Prostate gland (tissue), 2 donors: ENCODE results near the gene OR12D3. TPM values are rescaled to one million over a fixed set of nuclear protein-coding genes. Genes with fewer than 3 reads are reported as not detected.

Source experiments
- DNase-seq: peaks from one replicate; pipeline ENCODE4 v3.0.0-alpha.2; 2019; ENCODE audit warnings: low spot score
- H3K27ac ChIP-seq, 2 donors: fragments of 200-600 bp; sonication (generic); 2 replicates each; pipeline ENCODE4 v1.5.1; 2017 to 2019
- H3K27me3 ChIP-seq: fragments of 200-600 bp; sonication (generic); replicated peaks from 2 replicates; pipeline ENCODE4 v1.5.1; 2019; ENCODE audit not compliant: insufficient read depth
- H3K36me3 ChIP-seq, 2 donors: fragments of 200-600 bp; sonication (generic); 1 replicate in 1 of 2; 2 replicates in 1 of 2; pipeline versions ENCODE4 v1.5.1 to v1.8.1; 2017 to 2019
- H3K4me1 ChIP-seq: fragments of 200-600 bp; sonication (generic); replicated peaks from 2 replicates; pipeline ENCODE4 v1.5.1; 2019
- H3K4me3 ChIP-seq, 2 donors: fragments of 200-600 bp; sonication (generic); 2 replicates each; pipeline ENCODE4 v1.5.1; 2017 to 2019
- H3K9me3 ChIP-seq: fragments of 200-600 bp; sonication (generic); 2 replicates; pipeline ENCODE4 v1.5.1; 2017
- POLR2A ChIP-seq: fragments of 450-650 bp; IDR thresholded peaks from one replicate; pipeline ENCODE4 v1.6.1; 2016; ENCODE audit warnings: antibody characterized with exemption, mild to moderate bottlenecking
- POLR2AphosphoS5 ChIP-seq: sonication (generic); formaldehyde crosslinking; IDR thresholded peaks from one replicate; pipeline ENCODE4 v1.6.1; 2017; ENCODE audit warnings: antibody characterized with exemption
- WGBS: methylation state at CpG from one replicate; pipeline ENCODE4 v1.1.5; 2018; 5-methylcytosine and 5-hydroxymethylcytosine counted together
- intact Hi-C: fragments of 100-400 bp; cut with DNase I; formaldehyde crosslinking; loops from one replicate; pipeline ENCODE4 v1.14.2; 2022
- total RNA-seq, 2 donors: library from RNA; depleted of rRNA; stranded (reverse); fragments of >200 nt; gene quantifications; one replicate each; pipeline ENCODE4 v1.1.0, GENCODE V29; 2016
- TF ChIP-seq, protein P1 (sequence below), 4 experiments: fragments of 200-600 bp in 2 of 4; fragments of 450-650 bp in 2 of 4; sonication (generic) in 2 of 4; IDR thresholded peaks; 1 replicate in 3 of 4; 2 replicates in 1 of 4; pipeline ENCODE4 v1.5.1; 2016 to 2019; ENCODE audit warnings: antibody characterized with exemption in 4 of 4, mild to moderate bottlenecking in 2 of 4, moderate library complexity in 2 of 4

OR12D3 gene
- total RNA-seq, 2 donors from 2014 or later, result not detected

DNA sequence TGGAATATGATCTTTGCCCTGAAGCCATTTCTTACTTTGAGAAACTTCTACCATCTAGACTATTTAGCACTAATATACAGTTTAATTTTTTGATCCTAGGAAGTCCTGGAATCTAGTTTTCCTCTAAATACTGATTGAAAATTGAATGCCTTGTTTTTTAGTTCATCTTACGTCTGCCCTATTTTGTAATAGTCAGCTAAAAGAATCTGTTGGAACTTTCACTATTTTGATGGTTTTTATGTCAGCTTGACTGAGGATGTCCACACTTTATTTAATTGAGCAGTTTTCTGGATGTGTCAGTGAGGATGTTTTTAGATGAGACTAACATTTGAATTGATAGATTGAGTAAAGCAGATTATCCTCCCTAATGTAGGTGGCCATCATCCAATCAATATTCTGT is 28.7 kb upstream of the OR12D3 start:
- Histone ChIP-seq H3K27ac (no peak overlapping the region), H3K4me1 (no peaks in the 10 kb centered on the region), H3K4me3 (no peak overlapping the region), H3K36me3 (no peaks in the 10 kb centered on the region), H3K9me3 (no peaks in the 10 kb centered on the region), H3K27me3 (no peaks in the 10 kb centered on the region)
- DNase-seq, result no peak
- intact Hi-C loops, result no loop called here
- TF ChIP-seq POLR2A (no peak), POLR2AphosphoS5 (no peak)
- TF ChIP-seq, protein P1, sequence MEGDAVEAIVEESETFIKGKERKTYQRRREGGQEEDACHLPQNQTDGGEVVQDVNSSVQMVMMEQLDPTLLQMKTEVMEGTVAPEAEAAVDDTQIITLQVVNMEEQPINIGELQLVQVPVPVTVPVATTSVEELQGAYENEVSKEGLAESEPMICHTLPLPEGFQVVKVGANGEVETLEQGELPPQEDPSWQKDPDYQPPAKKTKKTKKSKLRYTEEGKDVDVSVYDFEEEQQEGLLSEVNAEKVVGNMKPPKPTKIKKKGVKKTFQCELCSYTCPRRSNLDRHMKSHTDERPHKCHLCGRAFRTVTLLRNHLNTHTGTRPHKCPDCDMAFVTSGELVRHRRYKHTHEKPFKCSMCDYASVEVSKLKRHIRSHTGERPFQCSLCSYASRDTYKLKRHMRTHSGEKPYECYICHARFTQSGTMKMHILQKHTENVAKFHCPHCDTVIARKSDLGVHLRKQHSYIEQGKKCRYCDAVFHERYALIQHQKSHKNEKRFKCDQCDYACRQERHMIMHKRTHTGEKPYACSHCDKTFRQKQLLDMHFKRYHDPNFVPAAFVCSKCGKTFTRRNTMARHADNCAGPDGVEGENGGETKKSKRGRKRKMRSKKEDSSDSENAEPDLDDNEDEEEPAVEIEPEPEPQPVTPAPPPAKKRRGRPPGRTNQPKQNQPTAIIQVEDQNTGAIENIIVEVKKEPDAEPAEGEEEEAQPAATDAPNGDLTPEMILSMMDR (IDR thresholded peaks at IDR 0.05), result no peak
- WGBS, result 93% methylated on average over 1 of the region's 1 CpG

DNA sequence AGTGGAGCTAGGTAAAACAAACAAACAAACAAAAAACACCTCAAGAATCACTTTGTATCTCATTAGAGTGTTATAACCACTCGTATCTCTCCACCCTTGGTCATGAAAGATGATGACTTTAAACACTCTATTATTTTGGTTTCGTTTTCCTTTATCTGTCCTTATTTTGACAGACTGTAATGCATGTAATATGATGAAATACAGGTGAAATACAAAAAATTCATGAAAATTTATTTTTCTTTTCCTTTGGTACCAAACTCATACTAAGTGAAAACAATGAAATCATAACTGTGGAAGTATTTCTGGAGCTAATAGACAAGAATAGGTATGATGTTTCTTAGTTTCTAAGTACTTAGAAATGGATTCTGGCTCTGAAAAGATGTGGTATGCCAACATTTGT is 24.4 kb upstream of the OR12D3 start:
- Histone ChIP-seq H3K36me3 (no peaks in the 10 kb centered on the region), H3K4me3 (no peak overlapping the region), H3K9me3 (no peaks in the 10 kb centered on the region), H3K27ac (no peak overlapping the region), H3K4me1 (no peaks in the 10 kb centered on the region), H3K27me3 (no peaks in the 10 kb centered on the region)
- WGBS, result 89% methylated on average over 2 of the region's 2 CpGs
- TF ChIP-seq, protein P1 (IDR thresholded peaks at IDR 0.05), result no peak
- TF ChIP-seq POLR2AphosphoS5 (no peak), POLR2A (no peak)
- DNase-seq, result no peak
- intact Hi-C loops, result no loop called here

DNA sequence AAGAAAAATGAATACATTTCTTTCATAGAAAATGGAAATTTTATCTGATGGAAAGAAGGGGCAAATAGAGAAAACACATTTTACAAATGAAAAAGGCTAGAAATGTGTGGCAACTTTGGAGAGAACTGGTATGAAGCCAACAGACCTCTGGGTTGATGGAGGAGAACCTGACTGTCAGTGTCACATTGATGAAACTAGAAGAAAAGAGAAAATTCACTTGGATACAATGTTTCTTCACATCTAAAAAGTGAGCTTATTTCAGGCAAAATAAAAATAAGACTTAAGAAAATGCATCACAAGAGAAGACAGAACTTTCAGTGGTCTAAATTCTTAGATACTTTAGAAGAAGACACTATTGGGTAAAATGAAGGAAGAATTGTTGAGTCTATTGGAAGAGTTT is 20.2 kb upstream of the OR12D3 start, which contains the start of gene OR12D2:
TSS of gene OR12D2 (plus strand) at position 301 of the 400 bp plus-strand sequence. CDS start 1,069 bp downstream, outside the sequence.
- DNase-seq, result no peak
- TF ChIP-seq POLR2A (no peak), POLR2AphosphoS5 (no peak)
- TF ChIP-seq, protein P1 (IDR thresholded peaks at IDR 0.05), result no peak
- intact Hi-C loops, result no loop called here
- H3K27ac ChIP-seq, result no peak within 1 kb of the TSS
- H3K9me3 ChIP-seq, result no peaks in the 10 kb centered on the region
- no peak within 1 kb of the TSS for H3K4me3 ChIP-seq
- H3K27me3 ChIP-seq, result no peaks in the 10 kb centered on the region
- H3K36me3 ChIP-seq, result no peaks in the 10 kb centered on the region
- H3K4me1 ChIP-seq, result no peaks in the 10 kb centered on the region

DNA sequence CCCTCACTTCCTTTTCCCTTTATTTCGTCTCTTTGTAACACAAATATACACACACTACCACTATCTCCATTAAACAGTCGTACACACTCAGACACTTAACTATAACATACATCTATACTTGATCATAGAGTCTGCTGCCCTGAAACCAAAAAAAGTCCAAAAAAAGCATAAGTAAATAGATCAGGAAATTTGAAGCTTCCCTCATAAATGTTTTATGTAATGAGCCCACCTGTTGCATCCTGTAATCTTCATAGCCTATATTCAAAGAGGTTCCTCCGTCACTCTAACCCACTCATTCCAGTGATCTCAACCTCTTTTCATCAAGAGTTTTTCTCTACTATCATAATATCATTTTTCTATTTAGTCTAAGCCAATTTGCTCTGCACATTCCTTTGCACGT is 13.4 kb upstream of the OR12D3 start:
- intact Hi-C loops, result no loop called here
- Histone ChIP-seq H3K4me3 (no peak overlapping the region), H3K27ac (no peak overlapping the region), H3K36me3 (no peaks in the 10 kb centered on the region), H3K27me3 (no peaks in the 10 kb centered on the region), H3K4me1 (no peaks in the 10 kb centered on the region), H3K9me3 (no peaks in the 10 kb centered on the region)
- DNase-seq, result no peak
- WGBS, result 37% methylated on average over 4 of the region's 4 CpGs
- TF ChIP-seq POLR2A (no peak), POLR2AphosphoS5 (no peak)
- TF ChIP-seq, protein P1 (IDR thresholded peaks at IDR 0.05), result no peak

DNA sequence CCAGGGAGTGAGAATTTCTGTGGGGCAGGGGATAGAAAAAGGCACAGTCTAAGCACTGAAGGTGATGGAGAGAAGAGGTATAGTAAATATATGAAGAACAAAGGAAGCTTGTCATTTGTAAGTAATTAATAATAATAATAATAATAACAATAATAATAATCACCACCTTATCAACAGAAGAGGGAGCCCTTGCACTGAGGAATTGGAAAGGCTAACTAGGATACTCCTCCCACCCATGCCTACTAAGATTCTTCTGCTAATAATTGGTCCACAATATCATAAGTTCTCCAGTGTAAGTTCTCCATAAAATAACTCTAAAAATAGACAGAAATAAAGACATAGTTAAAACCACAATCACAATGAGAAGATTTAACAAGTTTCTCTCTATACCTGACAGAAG is 912 bp upstream of the OR12D3 start:
- Histone ChIP-seq H3K27me3 (no peaks in the 10 kb centered on the region), H3K4me1 (no peaks in the 10 kb centered on the region), H3K27ac (no peak overlapping the region), H3K4me3 (no peak overlapping the region), H3K36me3 (no peaks in the 10 kb centered on the region), H3K9me3 (no peaks in the 10 kb centered on the region)
- TF ChIP-seq POLR2A (no peak), POLR2AphosphoS5 (no peak)
- DNase-seq, result no peak
- intact Hi-C loops, result no loop called here
